Measurements from ENCODE around the gene ANO3. TPM values are rescaled to one million over a fixed set of nuclear protein-coding genes. Genes with fewer than 3 reads are reported as not detected.

The ANO3 gene
- total RNA-seq, 3 donors from 2014 or later (not counting 1 experiment from before 2014, with no cell fraction given) = not detected

DNA sequence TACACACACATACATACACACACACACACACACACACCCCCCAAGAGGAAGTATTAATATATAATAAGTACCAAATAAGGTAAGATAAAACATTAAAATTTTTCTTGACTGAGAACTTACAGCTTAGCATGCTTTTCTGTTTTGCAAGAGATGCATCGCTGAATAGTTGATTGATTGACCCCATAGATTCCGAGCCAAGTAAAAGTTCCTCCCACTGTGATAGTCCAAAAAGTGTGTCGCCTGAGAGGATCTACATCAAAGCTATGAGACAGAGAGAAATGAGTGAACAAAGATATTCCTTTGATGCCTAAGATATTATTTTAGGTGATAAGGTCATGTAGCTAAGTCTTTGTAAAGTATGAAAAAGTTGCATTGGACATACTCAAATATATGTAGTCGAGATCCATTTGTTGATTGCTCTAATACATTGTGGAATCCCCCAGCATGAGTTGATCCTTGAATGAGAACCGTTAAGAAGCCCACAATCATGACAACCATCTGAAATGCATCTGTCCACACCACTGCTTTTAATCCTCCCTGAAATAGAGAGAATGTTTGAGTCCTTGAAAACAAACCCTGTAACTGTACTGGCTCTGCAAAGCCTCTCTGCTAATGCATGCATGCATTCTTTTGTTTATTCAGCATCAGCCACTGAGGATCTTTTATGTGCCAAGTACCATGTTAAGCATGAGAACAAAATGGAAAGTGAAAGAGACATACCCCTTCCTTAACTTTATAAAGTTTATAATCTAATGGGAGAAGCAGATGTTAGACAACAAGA is 371.7 kb downstream of the ANO3 start:
- ATAC-seq = no peak
- Mint-ChIP-seq H3K27me3 (ENCODE audit: low read depth in 2 of 2) (no peaks in the 10 kb centered on the region), H3K4me1 (no peaks in the 10 kb centered on the region), H3K4me3 (no peak overlapping the region), H3K9me3 (peaks cover 17 to 18% of the 10 kb centered on the region in 2 donors), H3K36me3 (no peaks in the 10 kb centered on the region), H3K27ac (no peak overlapping the region)
- no peak for DNase-seq
- Histone ChIP-seq H3K27ac (ENCODE audit: low read length) (no peak overlapping the region), H3K4me3 (ENCODE audit: low read length) (no peak overlapping the region), H3K27me3 (ENCODE audit: control insufficient read depth, insufficient read depth, low read length) (no peaks in the 10 kb centered on the region), H3K9me3 (ENCODE audit: control insufficient read depth, insufficient read depth, low read length) (no peaks in the 10 kb centered on the region), H3K4me1 (ENCODE audit: control insufficient read depth, insufficient read depth, low read length) (no peaks in the 10 kb centered on the region), H3K36me3 (ENCODE audit: control insufficient read depth, insufficient read depth, low read length) (no peaks in the 10 kb centered on the region)
- WGBS (ENCODE audit: insufficient coverage) = 76% methylated on average over 5 of the region's 5 CpGs
- intact Hi-C loops (cut with micrococcal nuclease) = no loop called here
- no peak for TF ChIP-seq CTCF (IDR thresholded peaks at IDR 0.05)

DNA sequence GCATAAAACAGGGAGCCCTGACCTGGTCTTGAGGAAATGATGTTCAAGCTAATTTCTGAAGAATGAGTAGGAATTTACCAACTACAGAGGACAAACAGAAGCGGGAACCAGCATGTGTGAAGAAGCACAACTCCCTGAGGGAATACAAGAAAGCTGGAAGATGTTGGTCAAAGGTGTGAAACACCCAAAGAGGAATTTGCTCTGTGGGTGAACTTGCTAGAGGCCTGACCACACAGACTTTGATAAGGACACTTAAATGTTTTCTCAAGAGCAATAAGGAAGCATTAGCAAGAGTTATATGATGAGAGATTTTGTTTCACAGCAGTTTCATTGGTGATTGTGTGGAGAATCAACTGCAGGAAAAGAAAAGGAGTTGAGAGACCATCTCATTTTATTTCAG is 372.3 kb downstream of the ANO3 start:
- H3K4me3 ChIP-seq (ENCODE audit: low read length) = no peak overlapping the region
- H3K9me3 ChIP-seq (ENCODE audit: control insufficient read depth, insufficient read depth, low read length) = no peaks in the 10 kb centered on the region
- Mint-ChIP-seq H3K27me3 (ENCODE audit: low read depth in 2 of 2) (no peaks in the 10 kb centered on the region), H3K4me1 (no peaks in the 10 kb centered on the region), H3K36me3 (no peaks in the 10 kb centered on the region), H3K4me3 (no peak overlapping the region), H3K27ac (no peak overlapping the region), H3K9me3 (peaks cover 17 to 18% of the 10 kb centered on the region in 2 donors)
- no peaks in the 10 kb centered on the region for H3K36me3 ChIP-seq (ENCODE audit: control insufficient read depth, insufficient read depth, low read length)
- H3K27ac ChIP-seq (ENCODE audit: low read length) = no peak overlapping the region
- no peaks in the 10 kb centered on the region for H3K4me1 ChIP-seq (ENCODE audit: control insufficient read depth, insufficient read depth, low read length)
- intact Hi-C loops (cut with micrococcal nuclease) = no loop called here
- 77% methylated on average over 1 of the region's 1 CpG for WGBS (ENCODE audit: insufficient coverage)
- ATAC-seq (no peak), DNase-seq (no peak)
- TF ChIP-seq CTCF (IDR thresholded peaks at IDR 0.05) = no peak
- H3K27me3 ChIP-seq (ENCODE audit: control insufficient read depth, insufficient read depth, low read length) = no peaks in the 10 kb centered on the region

- WGBS (ENCODE audit: insufficient coverage) = 81% methylated on average over 1 of the region's 1 CpG
- DNase-seq (no peak), ATAC-seq (no peak)
- intact Hi-C loops (cut with micrococcal nuclease) = no loop called here
- no peak overlapping the region for H3K27ac ChIP-seq (ENCODE audit: low read length)
- no peak overlapping the region for H3K4me3 Mint-ChIP-seq
- no peaks in the 10 kb centered on the region for H3K36me3 ChIP-seq (ENCODE audit: control insufficient read depth, insufficient read depth, low read length)
- H3K4me1 Mint-ChIP-seq = no peaks in the 10 kb centered on the region
- no peaks in the 10 kb centered on the region for H3K36me3 Mint-ChIP-seq
- H3K27me3 ChIP-seq (ENCODE audit: control insufficient read depth, insufficient read depth, low read length) = no peaks in the 10 kb centered on the region
- no peaks in the 10 kb centered on the region for H3K27me3 Mint-ChIP-seq (ENCODE audit: low read depth in 2 of 2)
- H3K9me3 ChIP-seq (ENCODE audit: control insufficient read depth, insufficient read depth, low read length) = no peaks in the 10 kb centered on the region
- no peak overlapping the region for H3K4me3 ChIP-seq (ENCODE audit: low read length)
- H3K4me1 ChIP-seq (ENCODE audit: control insufficient read depth, insufficient read depth, low read length) = no peaks in the 10 kb centered on the region
- no peak overlapping the region for H3K27ac Mint-ChIP-seq
- peaks cover 17 to 20% of the 10 kb centered on the region in 2 donors for H3K9me3 Mint-ChIP-seq
- no peak for TF ChIP-seq CTCF (IDR thresholded peaks at IDR 0.05)
These were observed 374.3 kb downstream of the ANO3 start for GRCh38 chr11:26706181-26706580.

Data from natural killer cell (primary cell).